Smooth muscle cell of bladder (primary cell): ENCODE data around the gene CENATAC. TPM values are rescaled to one million over a fixed set of nuclear protein-coding genes. Genes with fewer than 3 reads are reported as not detected.

Experiments
- total RNA-seq: library from RNA; depleted of rRNA; stranded (reverse); fragments of >200 nt; gene quantifications from 2 replicates; pipeline ENCODE4 v1.2.3, GENCODE V29; 2014

The CENATAC gene, protein sequence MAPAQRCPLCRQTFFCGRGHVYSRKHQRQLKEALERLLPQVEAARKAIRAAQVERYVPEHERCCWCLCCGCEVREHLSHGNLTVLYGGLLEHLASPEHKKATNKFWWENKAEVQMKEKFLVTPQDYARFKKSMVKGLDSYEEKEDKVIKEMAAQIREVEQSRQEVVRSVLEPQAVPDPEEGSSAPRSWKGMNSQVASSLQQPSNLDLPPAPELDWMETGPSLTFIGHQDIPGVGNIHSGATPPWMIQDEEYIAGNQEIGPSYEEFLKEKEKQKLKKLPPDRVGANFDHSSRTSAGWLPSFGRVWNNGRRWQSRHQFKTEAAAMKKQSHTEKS
- total RNA-seq, result 20.6 and 21.8 TPM in 2 replicates

DNA sequence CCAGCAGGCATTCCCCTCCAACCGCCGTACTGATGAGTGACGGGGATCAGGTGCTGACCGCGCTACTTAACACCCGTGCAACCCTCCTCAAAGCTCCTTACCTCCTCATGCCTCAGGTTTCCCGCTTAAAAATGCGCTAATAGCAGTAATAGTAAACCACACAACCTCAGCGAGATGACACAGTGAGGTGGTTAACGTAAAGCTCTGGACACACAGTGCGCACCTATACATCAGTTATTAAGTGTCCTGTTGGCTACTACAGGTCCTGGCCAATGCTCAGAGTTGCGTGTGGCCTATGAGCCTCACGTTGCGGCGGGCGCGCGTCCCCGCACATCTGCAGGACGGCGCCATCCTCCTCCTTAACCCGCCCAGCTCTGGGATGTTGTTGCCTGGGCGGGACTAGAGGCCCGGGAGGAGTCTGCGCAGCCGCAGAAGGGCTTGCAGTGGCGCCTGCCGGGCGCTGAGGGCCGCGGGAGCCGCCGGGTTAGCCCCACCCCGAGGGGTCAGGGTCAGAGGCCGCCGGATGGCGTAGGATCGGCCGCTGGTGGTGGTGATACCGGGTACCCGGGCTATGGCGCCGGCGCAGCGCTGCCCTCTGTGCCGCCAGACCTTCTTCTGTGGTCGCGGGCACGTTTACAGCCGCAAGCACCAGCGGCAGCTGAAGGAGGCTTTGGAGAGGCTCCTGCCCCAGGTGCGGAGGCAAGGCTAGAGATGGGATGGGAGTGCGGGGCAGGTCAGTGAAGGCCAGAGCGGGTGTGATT is at the start of gene CENATAC:
TSS of gene CENATAC (plus strand) at position 512 of the 761 bp plus-strand sequence. CDS start at position 572, 60 bp downstream.

DNA sequence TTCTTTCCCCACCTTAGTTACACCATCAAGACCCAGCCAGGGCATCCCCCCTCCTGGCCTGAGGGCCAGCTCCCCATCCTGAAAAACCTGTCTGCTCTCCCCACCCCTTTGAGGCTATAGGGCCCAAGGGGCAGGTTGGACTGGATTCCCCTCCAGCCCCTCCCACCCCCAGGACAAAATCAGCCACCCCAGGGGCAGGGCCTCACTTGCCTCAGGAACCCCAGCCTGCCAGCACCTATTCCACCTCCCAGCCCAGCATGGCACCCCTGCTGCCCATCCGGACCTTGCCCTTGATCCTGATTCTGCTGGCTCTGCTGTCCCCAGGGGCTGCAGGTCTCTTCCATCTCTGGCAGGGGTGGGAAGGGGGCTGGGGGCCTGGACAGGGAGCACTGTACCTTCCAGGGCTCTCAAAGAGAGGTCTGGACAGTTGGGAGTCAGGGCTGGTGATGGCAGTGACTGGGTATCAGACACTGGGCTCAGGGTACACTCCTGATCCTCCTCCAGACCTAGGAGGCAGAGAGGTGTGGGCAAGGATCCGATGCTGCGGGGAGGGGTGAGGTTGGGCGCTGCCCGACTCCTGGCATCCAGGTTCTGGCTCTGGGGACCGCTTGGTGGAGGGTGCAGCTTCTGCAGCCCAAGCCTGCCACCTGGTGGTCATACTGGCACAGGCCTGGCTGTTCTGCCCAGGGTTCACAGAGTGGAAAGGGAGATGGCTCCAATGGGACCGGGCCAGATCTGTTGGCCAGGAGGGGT is 41.7 kb upstream of the CENATAC start, which contains the start of gene UPK2:
TSS of gene UPK2 (plus strand) at position 205 of the 753 bp plus-strand sequence. CDS start at position 258, 53 bp downstream.

GRCh38 chr11:118971646-118972045 is 26.3 kb upstream of the CENATAC start, which contains the start of gene FOXR1:
FOXR1 (plus strand) TSS chr11:118971761; CDS start chr11:118971932, 171 bp downstream.

DNA sequence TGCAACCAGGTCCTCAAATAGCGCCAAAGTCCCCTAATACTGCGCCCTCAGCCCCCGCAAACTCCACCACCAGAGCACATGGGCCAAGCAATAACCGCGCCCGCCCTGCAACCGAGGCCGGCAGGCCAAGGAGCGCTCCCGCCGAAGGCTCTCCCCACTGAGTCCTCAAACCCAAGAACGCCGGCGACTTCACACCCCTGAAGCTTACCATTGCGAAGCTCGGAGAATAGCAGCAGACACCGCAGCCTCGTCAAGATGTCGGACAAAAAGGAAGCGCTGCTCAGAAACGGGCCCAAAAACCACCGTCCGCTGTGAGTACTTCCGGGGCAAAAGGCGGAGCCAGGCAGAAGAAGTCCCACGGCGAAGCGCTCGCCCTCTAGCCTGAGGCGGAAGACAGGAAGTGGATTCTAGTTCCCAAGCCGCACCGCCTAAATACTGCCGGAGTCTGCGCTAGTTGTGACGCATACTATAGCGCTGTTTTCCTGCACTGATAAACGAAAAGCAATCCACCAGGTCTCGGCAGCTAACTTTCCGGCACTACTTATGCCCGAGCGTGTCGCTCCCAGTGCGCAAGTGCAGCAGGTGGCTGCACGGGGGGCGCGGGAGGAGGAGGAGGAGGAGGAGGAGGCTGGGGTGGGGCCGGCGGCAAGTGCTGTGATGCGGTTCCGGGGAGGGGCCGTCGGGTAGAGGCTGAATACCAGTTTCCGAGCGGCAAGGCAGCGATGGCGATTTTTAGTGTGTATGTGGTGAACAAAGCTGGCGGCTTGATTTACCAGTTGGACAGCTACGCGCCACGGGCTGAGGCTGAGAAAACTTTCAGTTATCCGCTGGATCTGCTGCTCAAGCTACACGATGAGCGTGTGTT is 20.4 kb downstream of the CENATAC start, which contains the start of the genes RPS25 and TRAPPC4:
TSS of gene RPS25 (minus strand) at position 270 of the 865 bp plus-strand sequence. CDS start at position 211, 59 bp downstream.
TSS of gene TRAPPC4 (plus strand) at position 693 of the 865 bp plus-strand sequence. CDS start at position 723, 30 bp downstream.

DNA sequence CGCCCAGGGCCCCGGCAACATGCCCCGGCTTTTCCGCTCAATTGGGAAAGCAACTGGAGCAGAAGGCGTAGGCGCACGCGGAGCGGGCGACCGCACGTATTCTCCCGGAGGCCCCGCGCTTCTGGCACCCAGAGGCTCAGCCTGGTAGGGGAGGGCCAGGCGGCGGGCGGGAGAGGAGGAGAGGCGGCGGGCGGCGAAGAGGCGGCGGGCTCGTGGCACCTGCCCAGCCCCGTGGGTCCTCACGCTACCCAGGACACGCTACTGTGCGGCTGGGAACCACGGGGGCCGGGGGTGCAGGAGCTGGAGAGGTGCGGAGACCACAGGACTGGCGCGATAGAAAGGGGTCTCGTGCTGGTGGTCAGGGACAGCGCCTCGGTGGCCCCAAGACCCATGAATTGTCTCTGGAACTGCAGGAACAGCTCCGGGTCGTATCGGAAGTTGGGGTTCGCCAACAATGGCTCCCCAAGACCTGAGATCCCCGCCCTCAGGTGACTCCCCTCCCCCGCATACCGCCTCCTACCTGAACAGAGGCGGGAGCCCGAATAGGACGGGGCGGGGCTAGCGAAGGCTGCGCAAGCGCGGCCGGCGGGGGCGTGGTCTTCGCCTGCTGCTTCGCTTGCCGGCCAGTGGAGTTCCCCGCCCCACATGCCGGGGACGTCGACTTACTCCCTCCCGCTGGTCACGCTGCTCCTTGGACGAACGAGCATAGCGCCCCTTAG is 32.5 kb downstream of the CENATAC start, which contains the start of gene SLC37A4:
TSS of gene SLC37A4 (minus strand) at position 549 of the 719 bp plus-strand sequence.

DNA sequence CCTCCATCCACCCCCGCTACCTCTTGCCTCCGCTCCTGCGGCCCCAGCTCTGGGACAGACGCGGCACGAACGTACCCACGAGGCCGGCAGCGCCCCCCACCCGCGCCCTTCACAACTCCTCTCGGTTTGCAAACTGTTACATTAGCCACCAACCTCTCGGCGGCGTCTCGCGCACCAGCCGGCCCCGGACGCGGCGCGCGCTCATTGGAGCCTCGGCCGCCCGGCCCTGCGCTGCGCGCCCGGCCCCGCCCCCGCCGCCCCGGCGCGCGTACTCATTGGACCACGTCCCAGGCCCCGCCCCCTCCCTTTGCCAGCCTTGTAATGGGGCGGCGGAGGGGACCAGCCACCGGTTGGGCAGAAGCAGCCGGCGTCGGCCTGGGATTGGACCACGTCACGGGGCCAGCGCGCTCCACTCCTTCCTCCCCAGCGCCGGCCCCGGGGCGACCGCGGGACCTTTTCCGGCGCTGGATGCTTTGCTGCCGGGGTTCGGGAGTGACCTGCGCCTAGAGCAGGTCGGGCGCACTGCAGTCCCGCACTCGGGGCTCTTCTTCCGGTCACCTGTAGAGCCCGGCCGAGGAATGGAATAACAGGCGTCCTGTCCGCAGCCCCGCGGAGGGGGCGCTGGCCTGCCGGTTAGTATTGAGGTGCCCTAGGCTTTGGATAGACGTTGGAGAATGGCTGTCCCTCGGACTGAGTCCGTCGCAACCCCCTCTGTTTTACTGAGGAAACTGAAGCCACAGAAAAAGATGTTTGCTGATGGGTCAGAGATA is 59.2 kb downstream of the CENATAC start, which contains the start of gene HYOU1:
TSS of gene HYOU1 (minus strand) at position 206 of the 770 bp plus-strand sequence. CDS start 1,045 bp downstream, outside the sequence.

Other genes with a start within 250 kb of the CENATAC start
- 74.2 and 104 TPM in 2 replicates for gene DDX6, start 207.0 kb upstream of the CENATAC start, total RNA-seq
- gene CXCR5, start 114.2 kb upstream of the CENATAC start, total RNA-seq, result not detected in 2 replicates
- 20.8 and 29.3 TPM in 2 replicates for gene BCL9L, start 72.2 kb upstream of the CENATAC start, total RNA-seq
- not detected in 2 replicates for gene UPK2, start 41.8 kb upstream of the CENATAC start, total RNA-seq
- gene FOXR1, start 26.4 kb upstream of the CENATAC start, total RNA-seq, result not detected in 2 replicates
- gene RPS25, start 20.2 kb downstream of the CENATAC start, total RNA-seq, result 746 and 870 TPM in 2 replicates
- 112 and 118 TPM in 2 replicates for gene TRAPPC4, start 20.6 kb downstream of the CENATAC start, total RNA-seq
- gene SLC37A4, start 32.7 kb downstream of the CENATAC start, total RNA-seq, result 6.0 and 7.3 TPM in 2 replicates
- gene HYOU1, start 59.1 kb downstream of the CENATAC start, total RNA-seq, result 126 and 138 TPM in 2 replicates
- gene VPS11, start 69.7 kb downstream of the CENATAC start, total RNA-seq, result 30.7 and 31.9 TPM in 2 replicates
- 4.7 and 6.7 TPM in 2 replicates for gene HMBS, start 86.7 kb downstream of the CENATAC start, total RNA-seq
- gene DPAGT1, start 103.7 kb downstream of the CENATAC start, total RNA-seq, result 9.5 and 14.4 TPM in 2 replicates
- gene C2CD2L, start 109.2 kb downstream of the CENATAC start, total RNA-seq, result 1.7 and 1.8 TPM in 2 replicates
- 12.7 and 14.3 TPM in 2 replicates for gene HINFP, start 123.4 kb downstream of the CENATAC start, total RNA-seq
- gene ABCG4, start 150.9 kb downstream of the CENATAC start, total RNA-seq, result 0.14 and 0.18 TPM in 2 replicates
- gene NLRX1, start 170.6 kb downstream of the CENATAC start, total RNA-seq, result 14.4 and 17.7 TPM in 2 replicates
- gene NHERF4, start 187.3 kb downstream of the CENATAC start, total RNA-seq, result 0.14 and 0.18 TPM in 2 replicates
- 4.7 TPM in 2 replicates for gene CBL, start 208.2 kb downstream of the CENATAC start, total RNA-seq